HepG2 (cell line): ENCODE results near the gene PLA2G4C.

Experiments used
- ARHGAP35 ChIP-seq: sonication (generic); formaldehyde crosslinking; IDR thresholded peaks from 2 replicates; pipeline ENCODE4 v1.9.0; 2022; ENCODE audit warnings: mild to moderate bottlenecking, inconsistent platforms, moderate library complexity, missing genetic modification reagents, borderline replicate concordance
- EHMT2 ChIP-seq: fragments of 200-600 bp; sonication (generic); IDR thresholded peaks from 2 replicates; pipeline ENCODE4 v1.7.0; 2017; ENCODE audit warnings: antibody characterized with exemption, low read depth, low read length, borderline replicate concordance
- NCOR1 ChIP-seq: fragments of 200-600 bp; sonication (generic); IDR thresholded peaks from 2 replicates; pipeline ENCODE4 v1.7.0; 2017; ENCODE audit warnings: antibody characterized with exemption, low read length, borderline replicate concordance
- SMC3 ChIP-seq: IDR thresholded peaks from 2 replicates; pipeline ENCODE4 v1.6.1; 2011; ENCODE audit warnings: low read length, improper control_type of control experiment
- YY1 ChIP-seq: IDR thresholded peaks from 2 replicates; pipeline ENCODE4 v1.6.1; 2011; ENCODE audit warnings: low read length, low read depth, moderate library complexity, mild to moderate bottlenecking; ENCODE audit not compliant: insufficient read depth, insufficient replicate concordance
- TF ChIP-seq, protein P1 (sequence below): sonication (generic); formaldehyde crosslinking; IDR thresholded peaks from 2 replicates; pipeline ENCODE4 v1.4.0; 2020; ENCODE audit warnings: missing genetic modification reagents
- TF ChIP-seq, protein P2 (sequence below): sonication (generic); formaldehyde crosslinking; IDR thresholded peaks from 2 replicates; pipeline ENCODE4 v1.4.0; 2020; ENCODE audit warnings: mild to moderate bottlenecking, missing genetic modification reagents
- TF ChIP-seq, protein P3 (sequence below): sonication (generic); formaldehyde crosslinking; IDR thresholded peaks from 2 replicates; pipeline ENCODE4 v1.8.1; 2023; ENCODE audit warnings: mild to moderate bottlenecking, missing genetic modification reagents
- TF ChIP-seq, protein P4 (sequence below): sonication (generic); formaldehyde crosslinking; IDR thresholded peaks from 2 replicates; pipeline ENCODE4 v1.5.0; 2020; ENCODE audit warnings: mild to moderate bottlenecking, missing genetic modification reagents, moderate library complexity

DNA sequence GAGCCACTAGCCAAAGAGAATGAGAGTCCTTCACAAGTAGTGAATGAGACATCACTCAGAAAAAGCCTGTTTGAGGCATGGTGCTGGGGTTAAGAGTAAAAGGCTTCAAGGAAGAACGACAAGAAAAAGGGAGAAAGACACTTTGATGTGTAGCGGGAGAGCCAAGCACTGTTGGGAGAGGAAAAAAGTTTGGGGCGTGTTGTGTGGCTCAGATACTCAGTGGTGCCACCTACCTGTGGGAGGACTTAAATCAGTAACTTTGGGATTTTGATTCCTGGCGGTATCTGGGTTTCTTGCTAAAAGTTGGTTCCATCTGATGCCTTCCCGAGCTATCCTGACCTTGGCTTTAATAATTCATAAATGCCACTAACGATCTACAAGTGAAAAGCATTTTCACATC is 103.9 kb downstream of the PLA2G4C start:
- TF ChIP-seq YY1 (no peak), NCOR1 (no peak), ARHGAP35 (CRISPR knock-in tag) (no peak), SMC3 (no peak), EHMT2 (no peak)
- TF ChIP-seq, protein P1, sequence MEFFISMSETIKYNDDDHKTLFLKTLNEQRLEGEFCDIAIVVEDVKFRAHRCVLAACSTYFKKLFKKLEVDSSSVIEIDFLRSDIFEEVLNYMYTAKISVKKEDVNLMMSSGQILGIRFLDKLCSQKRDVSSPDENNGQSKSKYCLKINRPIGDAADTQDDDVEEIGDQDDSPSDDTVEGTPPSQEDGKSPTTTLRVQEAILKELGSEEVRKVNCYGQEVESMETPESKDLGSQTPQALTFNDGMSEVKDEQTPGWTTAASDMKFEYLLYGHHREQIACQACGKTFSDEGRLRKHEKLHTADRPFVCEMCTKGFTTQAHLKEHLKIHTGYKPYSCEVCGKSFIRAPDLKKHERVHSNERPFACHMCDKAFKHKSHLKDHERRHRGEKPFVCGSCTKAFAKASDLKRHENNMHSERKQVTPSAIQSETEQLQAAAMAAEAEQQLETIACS (CRISPR knock-in tag), result no peak
- TF ChIP-seq, protein P2, sequence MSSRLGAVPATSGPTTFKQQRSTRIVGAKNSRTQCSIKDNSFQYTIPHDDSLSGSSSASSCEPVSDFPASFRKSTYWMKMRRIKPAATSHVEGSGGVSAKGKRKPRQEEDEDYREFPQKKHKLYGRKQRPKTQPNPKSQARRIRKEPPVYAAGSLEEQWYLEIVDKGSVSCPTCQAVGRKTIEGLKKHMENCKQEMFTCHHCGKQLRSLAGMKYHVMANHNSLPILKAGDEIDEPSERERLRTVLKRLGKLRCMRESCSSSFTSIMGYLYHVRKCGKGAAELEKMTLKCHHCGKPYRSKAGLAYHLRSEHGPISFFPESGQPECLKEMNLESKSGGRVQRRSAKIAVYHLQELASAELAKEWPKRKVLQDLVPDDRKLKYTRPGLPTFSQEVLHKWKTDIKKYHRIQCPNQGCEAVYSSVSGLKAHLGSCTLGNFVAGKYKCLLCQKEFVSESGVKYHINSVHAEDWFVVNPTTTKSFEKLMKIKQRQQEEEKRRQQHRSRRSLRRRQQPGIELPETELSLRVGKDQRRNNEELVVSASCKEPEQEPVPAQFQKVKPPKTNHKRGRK (CRISPR knock-in tag), result no peak
- TF ChIP-seq, protein P3, sequence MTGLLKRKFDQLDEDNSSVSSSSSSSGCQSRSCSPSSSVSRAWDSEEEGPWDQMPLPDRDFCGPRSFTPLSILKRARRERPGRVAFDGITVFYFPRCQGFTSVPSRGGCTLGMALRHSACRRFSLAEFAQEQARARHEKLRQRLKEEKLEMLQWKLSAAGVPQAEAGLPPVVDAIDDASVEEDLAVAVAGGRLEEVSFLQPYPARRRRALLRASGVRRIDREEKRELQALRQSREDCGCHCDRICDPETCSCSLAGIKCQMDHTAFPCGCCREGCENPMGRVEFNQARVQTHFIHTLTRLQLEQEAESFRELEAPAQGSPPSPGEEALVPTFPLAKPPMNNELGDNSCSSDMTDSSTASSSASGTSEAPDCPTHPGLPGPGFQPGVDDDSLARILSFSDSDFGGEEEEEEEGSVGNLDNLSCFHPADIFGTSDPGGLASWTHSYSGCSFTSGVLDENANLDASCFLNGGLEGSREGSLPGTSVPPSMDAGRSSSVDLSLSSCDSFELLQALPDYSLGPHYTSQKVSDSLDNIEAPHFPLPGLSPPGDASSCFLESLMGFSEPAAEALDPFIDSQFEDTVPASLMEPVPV (CRISPR knock-in tag), result no peak
- TF ChIP-seq, protein P4, sequence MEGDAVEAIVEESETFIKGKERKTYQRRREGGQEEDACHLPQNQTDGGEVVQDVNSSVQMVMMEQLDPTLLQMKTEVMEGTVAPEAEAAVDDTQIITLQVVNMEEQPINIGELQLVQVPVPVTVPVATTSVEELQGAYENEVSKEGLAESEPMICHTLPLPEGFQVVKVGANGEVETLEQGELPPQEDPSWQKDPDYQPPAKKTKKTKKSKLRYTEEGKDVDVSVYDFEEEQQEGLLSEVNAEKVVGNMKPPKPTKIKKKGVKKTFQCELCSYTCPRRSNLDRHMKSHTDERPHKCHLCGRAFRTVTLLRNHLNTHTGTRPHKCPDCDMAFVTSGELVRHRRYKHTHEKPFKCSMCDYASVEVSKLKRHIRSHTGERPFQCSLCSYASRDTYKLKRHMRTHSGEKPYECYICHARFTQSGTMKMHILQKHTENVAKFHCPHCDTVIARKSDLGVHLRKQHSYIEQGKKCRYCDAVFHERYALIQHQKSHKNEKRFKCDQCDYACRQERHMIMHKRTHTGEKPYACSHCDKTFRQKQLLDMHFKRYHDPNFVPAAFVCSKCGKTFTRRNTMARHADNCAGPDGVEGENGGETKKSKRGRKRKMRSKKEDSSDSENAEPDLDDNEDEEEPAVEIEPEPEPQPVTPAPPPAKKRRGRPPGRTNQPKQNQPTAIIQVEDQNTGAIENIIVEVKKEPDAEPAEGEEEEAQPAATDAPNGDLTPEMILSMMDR (CRISPR knock-in tag), result peak; percentile 29
